Mucosa of descending colon (tissue), 3 donors: ENCODE data around the gene ST6GALNAC3. TPM values are rescaled to one million over a fixed set of nuclear protein-coding genes. Genes with fewer than 3 reads are reported as not detected.

Experiments used
- ATAC-seq: fragments of 200-7000 bp; cut with Tn5 transposase; one replicate; pipeline ENCODE4 v1.9.1; 2020; ENCODE audit warnings: mild to moderate bottlenecking, moderate library complexity
- DNase-seq, 3 donors: peaks; one replicate each; pipeline ENCODE4 v3.0.0-alpha.2; 2020
- H3K36me3 ChIP-seq: fragments of 200-600 bp; one replicate; pipeline ENCODE4 v1.8.0; 2021; ENCODE audit warnings: low read depth, mild to moderate bottlenecking
- H3K4me1 ChIP-seq: fragments of 200-600 bp; one replicate; pipeline ENCODE4 v1.8.0; 2021; ENCODE audit warnings: low read depth, mild to moderate bottlenecking
- H3K4me3 ChIP-seq: fragments of 200-600 bp; one replicate; pipeline ENCODE4 v1.8.0; 2021; ENCODE audit warnings: mild to moderate bottlenecking
- H3K9me3 ChIP-seq: fragments of 200-600 bp; one replicate; pipeline ENCODE4 v1.8.0; 2021; ENCODE audit warnings: mild to moderate bottlenecking
- CTCF ChIP-seq: fragments of 200-600 bp; IDR thresholded peaks from one replicate; pipeline ENCODE4 v1.8.0; 2022; ENCODE audit warnings: antibody characterized with exemption, mild to moderate bottlenecking
- intact Hi-C, 2 donors: fragments of 100-400 bp; cut with DNase I in 1 of 2; cut with micrococcal nuclease in 1 of 2; formaldehyde crosslinking; loops; one replicate each; pipeline versions ENCODE4 v1.11.0 to v1.11.1; 2022; cut with DNase I, micrococcal nuclease
- total RNA-seq, 3 donors: library from RNA; stranded (reverse); fragmentation: NEBNext Ultra II Directional in 2 of 3; extraction: Animal tissue kit (Norgen Biotek cat#: 25700) in 2 of 3; gene quantifications; one replicate each; pipeline versions ENCODE4 v1.2.1 to v1.2.4, GENCODE V29; 2021 to 2023
- donor health status: DM: no; HTN: no; CAD: no; lungs with moderate emphysema.
- donor health status: DM: no; HTN: no; CAD: no.
- donor health status: DM: no; HTN: yes; CAD: no.

ST6GALNAC3 gene
- total RNA-seq, 3 donors from 2014 or later, result 5.4 to 9.0 (median 6.7) TPM

GRCh38 chr1:76247261-76247852 is 172.8 kb downstream of the ST6GALNAC3 start:
- no peaks in the 10 kb centered on the region for H3K4me1 ChIP-seq
- no peaks in the 10 kb centered on the region for H3K36me3 ChIP-seq
- H3K9me3 ChIP-seq, result no peaks in the 10 kb centered on the region
- intact Hi-C loops, result no loop called here
- no peak overlapping the region for H3K4me3 ChIP-seq
- TF ChIP-seq CTCF, result no peak
- ATAC-seq, result no peak
- no peak for DNase-seq

- Histone ChIP-seq H3K4me3 (no peak overlapping the region), H3K4me1 (no peaks in the 10 kb centered on the region), H3K9me3 (no peaks in the 10 kb centered on the region), H3K36me3 (no peaks in the 10 kb centered on the region)
- intact Hi-C loops, result no loop called here
- TF ChIP-seq CTCF, result no peak
- no peak for DNase-seq
- no peak for ATAC-seq
These were observed 175.7 kb downstream of the ST6GALNAC3 start for GRCh38 chr1:76250271-76250670.

GRCh38 chr1:76252431-76252830 is 177.9 kb downstream of the ST6GALNAC3 start:
- Histone ChIP-seq H3K4me1 (no peaks in the 10 kb centered on the region), H3K36me3 (no peaks in the 10 kb centered on the region), H3K4me3 (no peak overlapping the region), H3K9me3 (no peaks in the 10 kb centered on the region)
- no peak for DNase-seq
- no peak for TF ChIP-seq CTCF
- ATAC-seq, result no peak
- intact Hi-C loops, result no loop called here

GRCh38 chr1:76254104-76255030 is 179.8 kb downstream of the ST6GALNAC3 start:
- DNase-seq, result no peak
- no peaks in the 10 kb centered on the region for H3K4me1 ChIP-seq
- no peak for ATAC-seq
- no peaks in the 10 kb centered on the region for H3K9me3 ChIP-seq
- no peak for TF ChIP-seq CTCF
- intact Hi-C loops, result no loop called here
- no peak overlapping the region for H3K4me3 ChIP-seq
- H3K36me3 ChIP-seq, result no peaks in the 10 kb centered on the region

GRCh38 chr1:76256289-76257223 is 182.0 kb downstream of the ST6GALNAC3 start:
- Histone ChIP-seq H3K4me1 (no peaks in the 10 kb centered on the region), H3K9me3 (no peaks in the 10 kb centered on the region), H3K4me3 (no peak overlapping the region), H3K36me3 (no peaks in the 10 kb centered on the region)
- ATAC-seq, result no peak
- no peak for TF ChIP-seq CTCF
- no peak for DNase-seq
- intact Hi-C loops, result no loop called here
